ENCODE measurements around the gene CT45A3.
"Not testable (repeated sequence)": the region's sequence is repeated elsewhere in the genome, so short reads cannot be mapped to it uniquely, and the experiment has no call there.

CT45A3 gene

DNA sequence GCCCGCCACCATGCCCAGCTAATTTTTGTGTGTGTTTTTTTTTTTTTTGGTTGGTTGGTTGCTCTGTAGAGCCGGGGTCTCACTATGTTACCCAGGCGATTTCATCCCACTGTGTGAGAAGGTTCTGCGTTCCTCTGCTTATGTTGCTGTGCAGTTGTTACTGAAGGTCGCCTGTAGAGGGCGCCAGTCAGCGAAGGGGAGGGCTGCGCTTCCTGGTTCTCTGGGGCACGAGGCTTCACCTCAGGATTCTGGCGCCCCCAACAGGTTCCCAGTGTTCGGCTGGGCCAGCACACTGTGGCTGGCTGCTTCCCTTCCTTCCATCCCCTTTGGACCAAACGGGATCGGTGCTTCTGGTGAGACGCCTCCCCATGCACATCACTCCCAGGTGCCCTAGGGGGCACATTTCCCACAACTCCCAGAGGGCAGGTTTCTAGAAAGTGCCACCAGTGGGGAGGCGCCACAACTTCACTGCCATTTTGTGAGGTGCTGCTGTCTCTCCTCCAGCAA lies 54.8 kb downstream of the CT45A3 start, which contains the start of gene CT45A1:
CT45A1 (plus strand) TSS at position 457 of the 507 bp plus-strand sequence. CDS start 5,302 bp downstream, outside the sequence.
- H3K36me3 ChIP-seq (ENCODE audit: control insufficient read depth, low read length); H3K4me1 ChIP-seq (ENCODE audit: control insufficient read depth, low read length); H3K4me2 ChIP-seq (ENCODE audit: low read length); H3K27ac ChIP-seq (ENCODE audit: low read depth, low read length); H3F3A ChIP-seq (ENCODE audit: control insufficient read depth, insufficient read depth); H3K27me3 ChIP-seq (ENCODE audit: control insufficient read depth, low read length); H4K20me1 ChIP-seq (ENCODE audit: control insufficient read depth, insufficient read depth, low read depth, low read length); H3K4me3 ChIP-seq (ENCODE audit: low read length); H3K9me3 ChIP-seq (ENCODE audit: control insufficient read depth, insufficient read depth, low read length); H3K9me2 ChIP-seq (replicated peaks; ENCODE audit: control insufficient read depth, low read length); H3K79me2 ChIP-seq (ENCODE audit: control insufficient read depth, low read length): not testable (repeated sequence)
- TF ChIP-seq, protein P1, sequence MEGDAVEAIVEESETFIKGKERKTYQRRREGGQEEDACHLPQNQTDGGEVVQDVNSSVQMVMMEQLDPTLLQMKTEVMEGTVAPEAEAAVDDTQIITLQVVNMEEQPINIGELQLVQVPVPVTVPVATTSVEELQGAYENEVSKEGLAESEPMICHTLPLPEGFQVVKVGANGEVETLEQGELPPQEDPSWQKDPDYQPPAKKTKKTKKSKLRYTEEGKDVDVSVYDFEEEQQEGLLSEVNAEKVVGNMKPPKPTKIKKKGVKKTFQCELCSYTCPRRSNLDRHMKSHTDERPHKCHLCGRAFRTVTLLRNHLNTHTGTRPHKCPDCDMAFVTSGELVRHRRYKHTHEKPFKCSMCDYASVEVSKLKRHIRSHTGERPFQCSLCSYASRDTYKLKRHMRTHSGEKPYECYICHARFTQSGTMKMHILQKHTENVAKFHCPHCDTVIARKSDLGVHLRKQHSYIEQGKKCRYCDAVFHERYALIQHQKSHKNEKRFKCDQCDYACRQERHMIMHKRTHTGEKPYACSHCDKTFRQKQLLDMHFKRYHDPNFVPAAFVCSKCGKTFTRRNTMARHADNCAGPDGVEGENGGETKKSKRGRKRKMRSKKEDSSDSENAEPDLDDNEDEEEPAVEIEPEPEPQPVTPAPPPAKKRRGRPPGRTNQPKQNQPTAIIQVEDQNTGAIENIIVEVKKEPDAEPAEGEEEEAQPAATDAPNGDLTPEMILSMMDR (IDR thresholded peaks at IDR 0.05; ENCODE audit: low read depth, low read length, poor library complexity, severe bottlenecking) = peak; percentile 44

Measured in DOHH2 (cell line).